ENCODE results near the gene ZNF341. TPM values are rescaled to one million over a fixed set of nuclear protein-coding genes. Genes with fewer than 3 reads are reported as not detected.

ZNF341 gene
- polyA plus RNA-seq, 1 donor = 3.6 TPM

GRCh38 chr20:33826270-33826897 lies 94.6 kb downstream of the ZNF341 start:
- no peak for DNase-seq

- DNase-seq = no peak
Measured at GRCh38 chr20:33827109-33827508, 95.3 kb downstream of the ZNF341 start.

GRCh38 chr20:33827634-33828325 lies 96.0 kb downstream of the ZNF341 start:
- DNase-seq = no peak

GRCh38 chr20:33828326-33828844 lies 96.6 kb downstream of the ZNF341 start:
- DNase-seq = no peak

GRCh38 chr20:33828967-33829560 lies 97.3 kb downstream of the ZNF341 start:
- no peak for DNase-seq

- no peak for DNase-seq
Measured at GRCh38 chr20:33829636-33830035, 97.8 kb downstream of the ZNF341 start.

GRCh38 chr20:33830371-33830770 lies 98.6 kb downstream of the ZNF341 start:
- DNase-seq = no peak

GRCh38 chr20:33832103-33832804 lies 100.5 kb downstream of the ZNF341 start:
- DNase-seq = no peak

- no peak for DNase-seq
Measured at GRCh38 chr20:33833333-33833732, 101.5 kb downstream of the ZNF341 start.

GRCh38 chr20:33835615-33836172 lies 103.9 kb downstream of the ZNF341 start:
- no peak for DNase-seq

- DNase-seq = no peak
Measured at GRCh38 chr20:33836277-33836676, 104.5 kb downstream of the ZNF341 start.

GRCh38 chr20:33837096-33837830 lies 105.5 kb downstream of the ZNF341 start:
- no peak for DNase-seq

- DNase-seq = no peak
Measured at GRCh38 chr20:33838035-33838864, 106.5 kb downstream of the ZNF341 start.

GRCh38 chr20:33839591-33839990 lies 107.8 kb downstream of the ZNF341 start:
- DNase-seq = no peak

GRCh38 chr20:33840160-33840559 lies 108.4 kb downstream of the ZNF341 start:
- no peak for DNase-seq

GRCh38 chr20:33840759-33841435 lies 109.1 kb downstream of the ZNF341 start:
- DNase-seq = no peak

- no peak for DNase-seq
Measured at GRCh38 chr20:33841436-33841799, 109.6 kb downstream of the ZNF341 start.

Data from hindlimb muscle (tissue), 1 donor.